SKM-1 treated with dmso at 0.1 percent for 144 hours (cell line): ENCODE data around the gene TBC1D13.
"Not testable (repeated sequence)": the region's sequence is repeated elsewhere in the genome, so short reads cannot be mapped to it uniquely, and the experiment has no call there.

ENCODE experiments used
- DNase-seq: peaks from one replicate; lab custom pipeline; 2025; ENCODE audit not compliant: unreplicated experiment; lab: John Stamatoyannopoulos, UW

The TBC1D13 gene, protein sequence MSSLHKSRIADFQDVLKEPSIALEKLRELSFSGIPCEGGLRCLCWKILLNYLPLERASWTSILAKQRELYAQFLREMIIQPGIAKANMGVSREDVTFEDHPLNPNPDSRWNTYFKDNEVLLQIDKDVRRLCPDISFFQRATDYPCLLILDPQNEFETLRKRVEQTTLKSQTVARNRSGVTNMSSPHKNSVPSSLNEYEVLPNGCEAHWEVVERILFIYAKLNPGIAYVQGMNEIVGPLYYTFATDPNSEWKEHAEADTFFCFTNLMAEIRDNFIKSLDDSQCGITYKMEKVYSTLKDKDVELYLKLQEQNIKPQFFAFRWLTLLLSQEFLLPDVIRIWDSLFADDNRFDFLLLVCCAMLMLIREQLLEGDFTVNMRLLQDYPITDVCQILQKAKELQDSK

DNA sequence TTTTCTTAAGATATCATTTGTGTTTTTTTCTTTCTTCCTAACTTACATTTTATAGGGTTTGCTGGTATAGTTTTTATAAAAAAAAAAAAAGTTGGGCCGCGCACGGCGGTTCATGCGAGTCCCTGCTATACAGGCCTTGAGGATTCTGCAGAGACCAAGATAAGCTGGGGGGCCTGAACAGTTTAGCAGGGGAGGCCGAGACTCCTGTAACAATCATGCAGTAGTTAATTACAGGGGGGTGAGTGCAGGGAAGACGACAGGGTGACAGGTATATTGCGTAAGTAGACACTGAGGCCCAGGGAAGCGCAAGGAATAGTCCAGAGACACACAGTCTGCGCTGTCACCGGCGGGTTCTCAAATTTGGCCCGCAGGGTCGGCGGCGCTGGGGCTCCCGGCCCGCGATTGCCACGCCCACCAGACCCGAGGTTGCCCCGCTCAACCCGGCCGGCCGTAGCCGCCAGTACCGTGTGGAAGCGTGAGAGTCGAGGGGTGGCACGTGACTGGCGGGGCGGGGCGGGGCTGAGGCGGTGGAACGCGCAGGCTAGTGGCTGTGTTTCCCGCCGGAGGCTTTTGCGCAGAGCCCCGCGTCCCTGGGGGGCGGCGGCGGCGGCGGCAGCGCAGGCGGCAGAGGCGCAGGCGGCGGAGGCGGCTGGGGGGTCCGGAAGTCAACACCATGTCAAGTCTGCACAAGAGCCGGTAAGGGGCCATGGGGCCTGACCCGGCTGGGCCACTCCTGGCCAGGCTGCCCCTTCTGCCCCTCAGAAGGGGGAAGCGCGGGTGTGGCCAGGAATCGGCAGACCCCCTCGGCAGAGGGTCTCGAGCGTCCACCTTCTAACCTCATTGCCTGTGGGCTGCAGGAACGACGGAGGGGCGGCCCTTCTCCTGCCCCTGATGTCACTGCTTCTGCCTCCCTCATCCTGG lies at the start of gene TBC1D13:
Gene TBC1D13, plus strand, starts transcription at position 573 of the 921 bp plus-strand sequence. Its CDS starts 101 bp downstream, at position 674.
- peak; percentile 72 for DNase-seq

DNA sequence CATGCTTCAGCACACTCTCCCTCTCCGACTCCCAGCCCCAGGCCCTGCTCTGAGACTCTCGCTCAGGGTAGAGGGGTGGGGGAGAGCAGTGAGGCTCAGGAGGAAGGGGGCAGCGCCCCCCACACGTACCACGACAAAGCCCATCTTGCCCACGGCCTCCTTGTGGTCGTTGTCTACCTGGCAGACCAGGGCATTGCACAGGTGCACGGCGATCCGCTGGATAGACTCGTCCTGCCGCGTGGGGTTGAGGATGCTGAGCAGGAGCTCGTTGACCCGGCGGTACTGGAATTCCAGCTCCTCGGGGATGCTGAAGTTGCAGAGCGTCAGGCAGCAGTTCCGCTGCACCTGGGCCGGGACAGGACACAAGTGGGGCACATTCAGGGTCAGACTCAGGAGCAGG lies 44.7 kb upstream of the TBC1D13 start:
- no peak for DNase-seq

DNA sequence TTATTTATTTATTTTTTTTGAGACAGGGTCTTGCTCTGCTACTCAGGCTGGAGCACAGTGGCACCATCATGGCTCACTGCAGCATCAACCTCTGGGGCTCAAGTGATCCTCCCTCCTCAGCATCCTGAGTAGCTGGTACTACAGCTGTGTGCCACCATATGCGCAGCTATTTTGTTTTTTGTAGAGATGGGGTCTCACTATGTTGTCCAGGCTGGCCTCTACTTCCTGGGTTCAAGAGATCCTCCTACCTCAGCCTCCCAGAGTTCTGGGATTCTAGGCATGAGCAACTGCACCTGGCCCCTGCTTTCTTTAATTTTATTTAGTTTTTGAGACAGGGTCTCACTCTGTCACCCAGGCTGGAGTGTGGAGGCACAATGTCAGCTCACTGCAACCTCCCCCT lies 43.6 kb upstream of the TBC1D13 start:
- no peak for DNase-seq

DNA sequence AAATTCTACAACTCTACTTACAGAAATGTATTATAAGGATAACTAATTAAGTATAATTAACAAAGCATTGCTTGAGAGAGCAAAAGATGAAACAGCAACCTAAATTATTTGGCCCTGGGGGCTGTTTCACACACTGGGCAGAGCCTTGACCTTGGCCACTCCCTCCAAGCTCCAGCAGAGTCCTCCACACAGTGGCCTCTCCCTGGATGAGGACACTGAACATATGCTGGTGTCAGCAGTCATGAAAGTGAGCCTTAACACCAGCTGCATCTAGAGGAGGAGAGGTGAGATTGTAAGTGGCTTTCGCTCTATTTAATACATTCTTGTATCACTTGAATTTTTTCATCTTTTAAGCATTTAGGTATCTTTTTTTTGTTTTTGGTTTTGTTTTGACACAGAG lies 39.8 kb upstream of the TBC1D13 start:
- no peak for DNase-seq

DNA sequence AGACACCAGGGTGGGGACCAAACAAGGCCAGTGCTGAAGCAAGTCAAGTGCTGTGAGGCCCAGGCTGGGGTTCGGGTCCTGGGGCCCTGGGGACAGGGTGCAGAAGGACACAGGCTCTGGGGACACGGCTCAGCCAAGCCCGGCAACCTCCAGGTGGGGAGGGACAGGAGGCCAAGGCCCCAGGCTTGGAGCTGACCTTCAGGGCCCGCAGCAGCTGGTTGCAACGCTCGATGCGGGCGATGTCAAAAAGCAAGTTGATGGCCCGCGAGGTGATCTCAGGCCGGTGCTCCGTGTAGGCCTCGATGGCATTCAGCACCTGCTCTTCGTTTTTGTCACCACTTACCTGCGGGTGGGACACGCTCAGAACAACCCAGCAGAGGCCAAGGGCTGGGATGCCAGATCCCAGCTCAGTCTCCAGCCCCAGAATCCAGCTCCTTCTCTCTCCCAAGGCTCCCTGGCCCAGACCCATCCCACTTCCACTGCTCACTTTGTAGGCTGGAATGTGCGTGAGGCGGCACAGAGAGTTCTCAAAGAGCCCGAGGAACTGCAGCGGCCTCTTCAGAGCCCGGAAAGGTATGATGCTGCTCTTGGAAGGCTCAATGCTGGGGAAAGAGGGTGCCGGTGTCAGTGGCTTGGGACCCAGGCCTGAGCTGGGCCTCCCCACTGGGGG lies 36.0 kb upstream of the TBC1D13 start:
- no peak for DNase-seq

DNA sequence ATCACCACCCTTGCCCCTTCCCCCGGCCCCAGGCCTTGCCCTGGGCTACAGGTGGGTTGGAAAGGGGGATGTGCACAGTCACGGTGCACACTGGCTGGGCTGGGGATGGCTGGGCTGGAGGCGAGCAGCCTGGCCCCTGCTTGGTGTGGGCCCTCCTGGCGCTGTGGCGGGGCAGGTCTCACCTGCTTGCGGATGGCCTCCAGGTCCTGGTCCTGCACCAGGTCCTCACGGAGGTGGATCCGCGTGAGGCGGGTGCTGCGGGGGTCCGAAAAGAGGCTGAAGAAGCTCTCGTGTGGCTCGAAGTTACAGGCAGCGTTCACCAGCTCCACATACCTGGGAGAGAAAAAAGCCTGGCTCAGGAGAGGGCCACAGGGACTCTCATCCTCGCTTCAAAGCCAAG lies 33.4 kb upstream of the TBC1D13 start:
- no peak for DNase-seq

DNA sequence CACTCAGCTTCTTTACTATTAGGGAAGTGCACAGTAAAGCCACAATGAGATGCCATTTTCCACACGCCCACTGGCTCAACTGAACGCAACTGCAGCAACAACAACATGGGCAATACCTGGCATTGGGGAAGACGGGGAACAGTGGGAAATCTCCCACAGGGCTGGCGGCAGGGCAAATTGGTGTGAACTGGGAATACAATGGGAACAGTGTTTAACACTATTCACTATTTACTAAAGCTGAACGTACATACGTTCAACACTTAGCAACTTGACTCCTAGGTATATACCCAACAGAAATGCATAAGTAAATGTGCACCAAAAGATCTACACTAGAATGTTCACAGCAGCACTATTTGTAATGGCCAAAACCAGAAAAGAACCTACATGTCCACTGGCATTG lies 29.5 kb upstream of the TBC1D13 start:
- DNase-seq = no peak

DNA sequence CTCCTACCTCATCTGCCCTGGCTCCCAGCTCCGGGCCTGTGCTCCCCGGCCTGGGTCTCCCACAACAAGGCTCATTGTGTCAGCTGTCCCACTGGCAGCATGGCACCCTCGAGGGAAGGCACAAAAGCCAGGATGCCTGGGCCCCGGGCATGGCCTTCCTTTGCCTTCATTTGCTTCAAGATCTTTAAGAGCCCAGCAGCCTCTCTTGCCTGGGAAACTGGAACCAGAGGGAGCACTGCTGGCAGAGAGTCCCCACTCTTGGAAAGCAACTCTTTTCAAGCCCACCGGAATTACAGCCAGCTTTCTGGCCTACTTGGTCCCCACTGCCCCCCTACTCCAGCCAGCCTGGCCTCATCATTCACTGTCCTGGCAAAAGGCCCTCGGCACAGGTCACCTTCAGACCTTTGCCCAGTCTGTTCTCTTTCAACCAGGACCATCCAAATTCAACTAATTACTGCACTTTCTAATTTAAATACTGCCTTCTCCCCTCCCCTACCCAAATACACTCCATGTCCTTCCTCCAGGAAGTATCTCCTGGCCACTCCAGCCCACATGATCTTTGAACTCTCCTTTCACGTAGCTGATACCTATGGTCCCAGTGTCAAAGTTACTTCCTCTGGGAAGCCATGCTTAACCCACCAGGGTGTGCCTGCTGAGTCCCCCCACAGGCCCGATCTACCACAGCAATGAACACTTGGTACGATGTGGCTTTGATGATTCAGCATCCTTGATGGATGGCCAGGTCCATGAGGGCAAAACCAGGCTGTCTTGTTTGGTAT lies 24.2 kb upstream of the TBC1D13 start:
- no peak for DNase-seq

DNA sequence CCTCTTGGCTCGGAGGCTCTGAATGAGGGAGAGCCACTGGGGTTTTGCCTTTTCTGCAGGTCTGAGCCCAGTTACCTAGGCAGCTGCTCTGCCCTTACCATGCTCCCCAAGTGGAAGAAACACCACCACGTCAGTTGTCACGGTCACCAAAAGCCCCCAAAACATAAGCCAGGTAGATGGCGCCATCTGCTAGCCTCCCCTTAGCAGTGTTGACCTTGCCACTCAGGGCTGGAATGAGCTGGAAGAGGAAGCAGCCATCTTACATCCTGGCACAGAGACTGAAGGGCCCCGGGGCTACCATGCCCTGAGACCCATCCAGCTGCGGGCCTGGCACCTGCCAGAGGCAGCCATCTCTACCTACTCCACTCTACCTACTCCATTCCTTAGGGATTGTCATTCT lies 22.7 kb upstream of the TBC1D13 start:
- DNase-seq = no peak

DNA sequence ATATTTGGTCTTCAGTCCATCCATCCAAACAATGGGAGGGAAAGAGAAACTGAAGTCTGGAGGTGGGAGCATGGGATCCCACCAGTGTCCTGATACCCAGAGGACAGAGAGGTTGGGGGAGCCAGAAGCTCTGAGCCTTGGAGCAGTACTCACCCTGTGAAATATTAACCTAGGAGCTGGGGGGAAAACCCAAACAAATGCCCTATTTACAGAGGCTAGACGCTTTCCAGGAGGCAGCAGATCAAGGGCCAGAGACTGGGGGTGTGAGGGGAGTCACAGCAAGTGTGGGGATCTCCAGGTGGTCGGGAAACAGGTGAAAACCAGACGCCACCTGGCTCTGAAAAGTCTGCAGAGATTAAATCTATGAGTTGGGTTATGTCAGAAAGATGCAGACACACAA lies 21.6 kb upstream of the TBC1D13 start:
- DNase-seq = no peak

DNA sequence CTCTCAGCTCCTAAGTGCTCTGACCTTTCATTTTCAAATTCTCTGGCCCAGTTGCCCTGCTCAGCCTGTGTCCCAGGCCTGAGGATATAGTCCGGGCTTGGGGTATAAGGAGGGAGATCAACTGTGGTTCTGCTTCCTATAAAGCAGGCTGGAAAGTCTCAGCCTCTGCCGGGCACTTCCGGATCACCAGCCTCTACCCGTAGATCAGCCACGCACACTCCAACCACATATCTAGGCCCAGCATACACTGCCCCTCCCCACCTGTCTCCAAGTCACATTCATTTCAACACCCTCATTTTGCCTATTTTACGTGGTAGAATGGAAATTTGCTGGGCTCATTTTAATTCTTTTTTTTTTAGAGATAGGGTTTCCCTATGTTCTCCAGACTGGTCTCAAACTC lies 18.4 kb upstream of the TBC1D13 start:
- no peak for DNase-seq

DNA sequence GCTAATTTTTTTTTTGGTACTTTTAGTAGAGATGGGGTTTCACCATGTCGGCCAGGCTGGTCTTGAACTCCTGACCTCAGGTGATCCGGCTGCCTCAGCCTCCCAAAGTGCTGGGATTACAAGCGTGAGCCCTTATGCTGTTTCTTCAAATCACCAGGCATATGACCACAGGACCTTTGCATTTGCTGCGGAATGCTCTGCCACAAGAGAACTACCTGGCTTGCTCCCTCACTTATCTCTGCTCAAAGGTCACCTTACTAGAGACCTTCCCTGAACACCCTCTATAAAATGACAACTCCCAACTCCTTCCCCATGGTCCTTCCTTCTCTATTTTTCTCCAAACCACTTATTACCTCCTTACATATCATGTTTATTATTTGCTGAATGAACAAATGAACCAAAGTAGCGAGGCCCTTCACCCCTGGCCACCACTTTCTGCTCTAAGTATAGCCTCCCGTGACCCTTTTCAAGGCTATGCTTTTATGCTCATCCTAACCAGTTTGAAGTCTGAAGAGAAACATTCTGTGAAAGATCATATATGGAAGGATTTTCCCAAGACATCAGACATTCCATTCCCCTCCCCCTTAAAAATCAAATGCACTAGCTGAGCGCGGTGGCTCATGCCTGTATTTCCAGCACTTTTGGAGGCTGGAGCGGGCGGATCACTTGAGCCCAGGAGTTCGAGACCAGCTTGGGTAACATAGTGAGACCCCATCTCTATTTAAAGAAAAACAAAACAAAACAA lies 16.6 kb upstream of the TBC1D13 start:
- DNase-seq = no peak

DNA sequence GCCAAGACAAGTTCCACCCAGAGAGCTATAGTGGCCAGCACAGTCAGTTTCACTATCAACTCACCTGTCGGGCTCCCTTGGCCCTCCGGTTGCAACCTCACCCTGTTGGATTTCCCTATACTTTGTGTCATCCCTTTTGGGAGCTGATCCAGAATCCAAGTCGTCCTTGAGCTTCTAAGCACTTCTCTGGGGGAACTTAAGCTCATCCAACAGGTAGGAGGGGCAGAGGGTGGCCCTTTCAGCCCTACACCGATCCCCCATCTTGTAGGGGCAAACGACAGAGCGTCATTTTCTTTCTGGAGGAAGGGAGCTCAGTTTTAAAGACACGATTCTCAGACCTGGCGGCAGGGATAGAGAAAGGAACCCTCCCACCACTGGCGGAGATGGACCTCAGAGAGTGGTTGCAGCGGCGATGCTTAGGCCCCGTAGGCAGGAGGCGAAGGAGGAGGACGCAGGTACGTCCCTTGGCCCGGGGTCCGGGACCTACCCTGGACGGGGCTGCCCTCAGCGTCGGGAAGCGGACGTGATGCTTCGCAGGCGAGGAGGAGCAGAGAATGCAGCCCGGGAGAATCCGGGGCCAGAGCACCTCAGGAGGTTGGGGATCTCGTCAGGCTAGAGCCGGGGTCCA lies 15.8 kb upstream of the TBC1D13 start:
- DNase-seq = no peak

DNA sequence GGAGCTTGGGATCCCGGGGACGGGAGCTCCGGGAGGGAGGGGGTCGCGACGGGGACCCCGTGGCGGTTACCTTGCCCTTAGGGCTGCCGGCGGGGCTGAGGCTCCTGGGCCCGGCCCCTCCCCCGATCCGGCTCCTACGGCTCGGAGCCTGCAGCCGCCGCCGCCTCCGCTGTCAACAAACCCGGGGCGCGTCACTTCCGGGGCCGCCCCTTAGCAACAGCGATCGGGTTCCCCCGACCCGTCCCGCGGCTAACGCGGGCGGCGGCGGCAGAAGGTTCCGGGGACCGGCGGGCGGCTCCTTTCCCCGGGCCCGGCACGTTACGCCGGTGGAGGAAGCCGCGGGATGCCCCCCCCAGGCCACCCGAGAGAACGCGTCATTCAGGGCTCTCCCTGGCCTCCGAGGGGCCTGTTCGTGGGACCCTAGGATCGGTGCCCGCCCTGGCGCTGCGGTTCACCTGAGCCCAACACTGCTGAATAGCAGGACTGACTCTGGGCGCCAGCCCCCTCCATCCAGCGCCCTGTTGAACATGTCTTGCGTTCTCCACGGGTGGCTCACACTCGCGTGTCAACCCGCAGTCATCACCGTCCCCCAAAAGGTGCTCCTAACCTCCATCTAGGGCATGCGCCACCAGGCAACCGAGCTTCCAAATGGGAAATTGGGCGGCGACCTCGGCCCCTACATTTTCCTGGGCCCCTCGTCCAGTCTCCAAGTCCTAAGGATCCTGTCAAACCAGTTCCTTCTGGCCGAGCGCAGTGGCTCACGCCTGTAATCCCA lies 15.1 kb upstream of the TBC1D13 start, which contains the start of gene ZER1:
Gene ZER1, minus strand, starts transcription at position 183 of the 775 bp plus-strand sequence. CDS start 16,362 bp downstream, outside the sequence.
- DNase-seq = peak; percentile 77

DNA sequence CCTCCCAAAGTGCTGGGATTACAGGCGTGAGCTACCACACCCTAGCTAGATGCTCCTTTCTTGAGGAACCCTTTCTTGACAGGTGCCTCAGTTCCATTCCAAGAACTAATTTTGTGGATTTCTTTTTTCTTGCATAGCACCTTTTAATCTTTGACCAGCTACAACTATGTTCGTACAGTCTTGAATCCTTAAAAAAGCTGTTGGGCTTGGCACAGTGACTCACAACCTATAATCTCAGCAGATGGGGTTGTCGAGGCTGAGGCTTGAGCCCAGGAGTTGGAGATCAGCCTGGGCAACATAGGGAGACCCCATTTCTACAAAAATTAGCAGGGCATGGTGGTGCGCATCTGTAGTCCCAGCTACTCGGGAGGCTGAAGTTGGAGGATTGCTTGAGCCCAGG lies 14.0 kb upstream of the TBC1D13 start:
- no peak for DNase-seq

DNA sequence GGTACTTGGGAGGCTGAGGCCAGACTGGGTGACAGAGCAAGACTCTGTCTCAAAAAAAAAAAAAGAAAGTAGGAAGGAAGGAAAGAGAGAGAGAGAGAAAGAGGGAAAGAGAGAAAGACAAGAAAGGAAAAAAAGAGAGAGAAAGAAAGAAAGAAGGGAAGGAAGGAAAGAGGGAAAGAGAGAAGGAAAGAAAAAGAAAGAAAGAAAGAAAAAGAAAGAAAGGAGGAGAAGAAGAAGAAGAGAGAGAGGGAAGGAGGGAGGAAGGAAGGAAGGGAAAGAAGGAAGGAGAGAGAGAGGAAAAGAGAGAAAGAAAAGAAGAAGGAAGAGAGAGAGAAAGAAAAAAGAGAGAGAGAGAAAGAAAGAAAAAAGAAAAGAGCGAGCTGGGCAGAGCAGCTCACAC lies 12.2 kb upstream of the TBC1D13 start:
- no peak for DNase-seq

DNA sequence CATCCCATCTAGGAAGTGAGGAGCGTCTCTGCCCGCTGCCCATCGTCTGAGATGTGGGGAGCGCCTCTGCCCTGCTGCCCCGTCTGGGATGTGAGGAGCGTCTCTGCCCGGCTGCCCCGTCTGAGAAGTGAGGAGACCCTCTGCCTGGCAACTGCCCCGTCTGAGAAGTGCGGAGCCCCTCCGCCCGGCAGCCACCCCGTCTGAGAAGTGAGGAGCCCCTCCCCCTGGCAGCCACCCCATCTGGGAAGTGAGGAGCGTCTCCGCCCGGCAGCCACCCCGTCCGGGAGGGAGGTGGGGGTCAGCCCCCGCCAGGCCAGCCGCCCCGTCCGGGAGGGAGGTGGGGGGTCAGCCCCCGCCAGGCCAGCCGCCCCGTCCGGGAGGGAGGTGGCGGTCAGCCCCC lies 7.0 kb upstream of the TBC1D13 start:
- not testable (repeated sequence) for DNase-seq

DNA sequence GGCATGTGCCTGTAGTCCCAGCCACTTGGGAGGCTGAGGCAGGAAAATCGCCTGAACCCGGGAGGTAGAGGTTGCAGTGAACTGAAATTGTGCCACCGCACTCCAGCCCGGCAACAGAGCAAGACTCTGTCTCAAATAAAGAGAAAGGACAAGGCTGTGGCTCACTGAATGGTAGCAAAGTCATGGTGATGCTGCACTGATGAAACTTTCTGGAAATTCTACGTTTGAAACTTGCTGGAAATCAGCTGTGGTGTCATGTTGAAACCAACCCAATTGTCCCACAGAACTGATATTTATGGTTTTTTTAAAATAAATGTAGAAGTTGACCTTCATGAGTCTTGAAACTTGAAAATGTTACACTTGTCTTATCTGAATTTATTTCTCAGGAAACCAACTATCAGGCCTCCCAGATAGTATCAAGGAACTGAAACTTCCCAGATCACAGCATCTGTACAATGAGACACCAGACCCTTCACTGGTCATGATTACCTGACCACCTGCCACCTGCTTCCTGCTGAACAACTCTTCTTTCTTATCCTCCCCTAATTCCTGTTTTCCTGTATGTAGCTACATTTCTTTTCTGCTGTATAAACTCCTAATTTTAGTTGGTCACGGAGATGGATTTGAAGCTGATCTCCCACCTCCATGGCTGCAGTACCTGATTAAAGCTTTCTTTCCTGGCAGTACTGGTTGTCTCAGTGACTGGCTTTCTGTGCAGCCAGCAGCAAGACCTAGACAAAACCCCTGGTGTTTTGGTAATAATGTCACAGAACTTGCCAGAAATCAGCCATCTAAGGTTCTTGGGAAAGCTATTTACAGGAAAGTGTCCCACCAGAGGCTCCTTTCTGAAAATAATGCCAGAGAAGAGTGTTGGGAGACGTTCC lies 5.6 kb upstream of the TBC1D13 start:
- no peak for DNase-seq
